H9 (cell line): ENCODE measurements around the gene NDC1. TPM values are rescaled to one million over a fixed set of nuclear protein-coding genes. Genes with fewer than 3 reads are reported as not detected.
"Not testable (repeated sequence)": the region's sequence is repeated elsewhere in the genome, so short reads cannot be mapped to it uniquely, and the experiment has no call there.

Experiments
- DNase-seq: peaks from one replicate; pipeline ENCODE4 v3.0.0-alpha.2; 2017
- H2AFZ ChIP-seq: one replicate; pipeline ENCODE4 v1.6.1; 2013; ENCODE audit warnings: mild to moderate bottlenecking, low read length, control low read depth, moderate library complexity
- H2AK5ac ChIP-seq: 2 replicates; pipeline ENCODE4 v1.6.1; 2013; ENCODE audit warnings: low read length, control low read depth, mixed read lengths; ENCODE audit not compliant: insufficient read length
- H2BK120ac ChIP-seq: one replicate; pipeline ENCODE4 v1.6.1; 2013; ENCODE audit warnings: low read depth, mild to moderate bottlenecking, low read length, control low read depth, inconsistent platforms; ENCODE audit not compliant: poor library complexity, severe bottlenecking
- H2BK12ac ChIP-seq: 2 replicates; pipeline ENCODE4 v1.6.1; 2013; ENCODE audit warnings: low read length, control low read depth, mixed read lengths, low read depth; ENCODE audit not compliant: insufficient read length
- H2BK15ac ChIP-seq: 2 replicates; pipeline ENCODE4 v1.6.1; 2013; ENCODE audit warnings: low read depth, low read length, control low read depth
- H2BK20ac ChIP-seq: one replicate; pipeline ENCODE4 v1.6.1; 2013; ENCODE audit warnings: low read depth, mild to moderate bottlenecking, low read length, control low read depth, inconsistent platforms; ENCODE audit not compliant: poor library complexity, severe bottlenecking
- H2BK5ac ChIP-seq: 2 replicates; pipeline ENCODE4 v1.6.1; 2013; ENCODE audit warnings: low read length, control low read depth, mixed read lengths; ENCODE audit not compliant: insufficient read length
- H3K14ac ChIP-seq: 2 replicates; pipeline ENCODE4 v1.6.1; 2013; ENCODE audit warnings: low read length, control low read depth; ENCODE audit not compliant: insufficient read depth
- H3K18ac ChIP-seq: 2 replicates; pipeline ENCODE4 v1.6.1; 2013; ENCODE audit warnings: low read depth, mild to moderate bottlenecking, mixed read lengths, low read length, control low read depth; ENCODE audit not compliant: insufficient read length
- H3K23ac ChIP-seq: 2 replicates; pipeline ENCODE4 v1.6.1; 2013; ENCODE audit warnings: low read length, control low read depth, mixed read lengths, low read depth; ENCODE audit not compliant: insufficient read length
- H3K23me2 ChIP-seq: 2 replicates; pipeline ENCODE4 v1.6.1; 2013; ENCODE audit warnings: low read depth, mild to moderate bottlenecking, mixed read lengths, low read length, control low read depth; ENCODE audit not compliant: insufficient read length, poor library complexity, severe bottlenecking
- H3K27ac ChIP-seq: 2 replicates; pipeline ENCODE4 v1.5.1; 2013; ENCODE audit warnings: low read length, control low read depth, mixed read lengths, low read depth; ENCODE audit not compliant: insufficient read length
- H3K27me3 ChIP-seq: 2 replicates; pipeline ENCODE4 v1.6.1; 2013; ENCODE audit warnings: low read length, control low read depth, inconsistent platforms; ENCODE audit not compliant: insufficient read depth
- H3K4ac ChIP-seq: 2 replicates; pipeline ENCODE4 v1.6.1; 2013; ENCODE audit warnings: low read depth, mild to moderate bottlenecking, control low read depth, inconsistent platforms, low read length, moderate library complexity
- H3K4me1 ChIP-seq: 2 replicates; pipeline ENCODE4 v1.6.1; 2013; ENCODE audit warnings: low read length, control low read depth, inconsistent platforms; ENCODE audit not compliant: insufficient read depth
- H3K4me2 ChIP-seq: 2 replicates; pipeline ENCODE4 v1.6.1; 2013; ENCODE audit warnings: low read length, control low read depth, mixed read lengths; ENCODE audit not compliant: insufficient read length, insufficient read depth
- H3K56ac ChIP-seq: 2 replicates; pipeline ENCODE4 v1.6.1; 2013; ENCODE audit warnings: low read depth, mild to moderate bottlenecking, mixed read lengths, low read length, control low read depth; ENCODE audit not compliant: insufficient read length
- H3K79me1 ChIP-seq: 2 replicates; pipeline ENCODE4 v1.6.1; 2013; ENCODE audit warnings: low read depth, mild to moderate bottlenecking, moderate library complexity, low read length, control low read depth, inconsistent platforms; ENCODE audit not compliant: insufficient read depth, poor library complexity, severe bottlenecking
- H3K79me2 ChIP-seq: 2 replicates; pipeline ENCODE4 v1.6.1; 2013; ENCODE audit warnings: low read length, control low read depth, inconsistent platforms; ENCODE audit not compliant: insufficient read depth
- H3K9ac ChIP-seq: 2 replicates; pipeline ENCODE4 v1.6.1; 2013; ENCODE audit warnings: low read length, control low read depth, mixed read lengths; ENCODE audit not compliant: insufficient read length; ENCODE audit errors: extremely low read depth
- H3K9me3 ChIP-seq: one replicate; pipeline ENCODE4 v1.6.1; 2013; ENCODE audit warnings: low read depth, low read length, inconsistent platforms; ENCODE audit not compliant: control insufficient read depth
- H3T11ph ChIP-seq: one replicate; pipeline ENCODE4 v1.6.1; 2013; ENCODE audit warnings: mild to moderate bottlenecking, low read length, control low read depth, inconsistent platforms
- H4K20me1 ChIP-seq: one replicate; pipeline ENCODE4 v1.6.1; 2013; ENCODE audit not compliant: control insufficient read depth, insufficient read length, insufficient read depth
- H4K5ac ChIP-seq: 2 replicates; pipeline ENCODE4 v1.6.1; 2013; ENCODE audit warnings: low read depth, mild to moderate bottlenecking, mixed read lengths, low read length, control low read depth; ENCODE audit not compliant: insufficient read length
- H4K8ac ChIP-seq: replicated peaks from 2 replicates; pipeline ENCODE4 v1.6.1; 2013; ENCODE audit warnings: low read length, control low read depth, mixed read lengths, low read depth; ENCODE audit not compliant: insufficient read length
- H4K91ac ChIP-seq: 2 replicates; pipeline ENCODE4 v1.6.1; 2013; ENCODE audit warnings: low read depth, mild to moderate bottlenecking, moderate library complexity, mixed read lengths, low read length, control low read depth; ENCODE audit not compliant: insufficient read length
- H3K27ac Mint-ChIP-seq, 3 experiments: 2 replicates in 2 of 3; 3 replicates in 1 of 3; pipeline ENCODE4 v1.8.0; 2020 to 2021; ENCODE audit warnings: mixed read lengths in 3 of 3, mild to moderate bottlenecking in 1 of 3, moderate library complexity in 1 of 3
- H3K27me3 Mint-ChIP-seq: 2 replicates; pipeline ENCODE4 v1.8.0; 2021; ENCODE audit warnings: low read depth, mild to moderate bottlenecking, moderate library complexity, mixed read lengths
- H3K36me3 Mint-ChIP-seq, 3 experiments: 2 replicates in 2 of 3; 3 replicates in 1 of 3; pipeline ENCODE4 v1.8.0; 2020 to 2021; ENCODE audit warnings: low read depth in 3 of 3, mixed read lengths in 3 of 3; ENCODE audit not compliant: insufficient read depth in 1 of 3
- H3K4me1 Mint-ChIP-seq, 2 experiments: 2 replicates each; pipeline ENCODE4 v1.8.0; 2020; ENCODE audit warnings: mixed read lengths in 2 of 2
- H3K4me3 Mint-ChIP-seq, 2 experiments: 2 replicates in 1 of 2; 3 replicates in 1 of 2; pipeline ENCODE4 v1.8.0; 2020 to 2021; ENCODE audit warnings: mild to moderate bottlenecking in 2 of 2, mixed read lengths in 2 of 2, moderate library complexity in 1 of 2
- H3K9me3 Mint-ChIP-seq, 2 experiments: 2 replicates in 1 of 2; 3 replicates in 1 of 2; pipeline ENCODE4 v1.8.0; 2020; ENCODE audit warnings: mild to moderate bottlenecking in 2 of 2, mixed read lengths in 2 of 2, moderate library complexity in 1 of 2
- WGBS: extraction: QIAGEN DNeasy Blood & Tissue Kit; methylation state at CpG from one replicate; pipeline ENCODE4 v1.1.7; 2013; ENCODE audit warnings: missing lambda C conversion rate, low lambda C conversion rate, mixed read lengths; ENCODE audit not compliant: insufficient read length; ENCODE audit errors: extremely low coverage; 5-methylcytosine and 5-hydroxymethylcytosine counted together
- total RNA-seq: library from RNA; stranded (reverse); gene quantifications from 2 replicates; pipeline ENCODE4 v1.2.1, GENCODE V29; 2021

Gene NDC1
- total RNA-seq, 1 experiment from 2014 or later: 49.3 TPM

DNA sequence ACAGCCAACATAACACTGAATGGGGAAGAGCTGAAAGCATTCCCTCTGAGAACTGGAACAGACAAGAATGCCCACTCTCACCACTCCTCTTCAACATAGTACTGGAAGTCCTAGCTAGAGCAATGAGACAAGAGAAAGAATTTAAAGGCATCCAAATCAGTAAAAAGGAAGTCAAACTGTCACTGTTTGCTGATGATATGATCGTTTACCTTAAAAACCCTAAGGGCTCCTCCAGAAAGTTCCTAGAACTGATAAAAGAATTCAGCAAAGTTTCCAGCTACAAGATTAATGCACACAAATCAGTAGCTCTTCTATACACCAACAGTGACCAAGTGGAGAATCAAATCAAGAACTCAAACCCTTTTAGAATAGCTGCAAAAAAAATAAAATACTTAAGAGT, 22.6 kb downstream of the NDC1 start:
- H3K36me3 Mint-ChIP-seq: peaks cover 81 to 96% (median 91%) of the 10 kb centered on the region in 3 experiments
- not testable (repeated sequence) for H3K9me3 ChIP-seq

More for the DNA sequence above, 22.6 kb downstream of the NDC1 start:
- not testable (repeated sequence) for H3K27me3 ChIP-seq, H3K4me1 ChIP-seq, H2AK5ac ChIP-seq, H3K18ac ChIP-seq, H3K79me1 ChIP-seq, H3K27me3 Mint-ChIP-seq, H3K4me2 ChIP-seq, H2BK5ac ChIP-seq, H3K56ac ChIP-seq, H2BK15ac ChIP-seq, H3T11ph ChIP-seq, H3K9ac ChIP-seq, H4K20me1 ChIP-seq, H3K14ac ChIP-seq, H3K79me2 ChIP-seq, H4K8ac ChIP-seq, H2BK12ac ChIP-seq, H3K23ac ChIP-seq, H3K4me3 Mint-ChIP-seq, H3K4ac ChIP-seq, H2BK20ac ChIP-seq, H2AFZ ChIP-seq, H4K91ac ChIP-seq, H3K9me3 Mint-ChIP-seq, H4K5ac ChIP-seq, H3K23me2 ChIP-seq, H2BK120ac ChIP-seq, DNase-seq, H3K27ac ChIP-seq
- Mint-ChIP-seq H3K27ac (peak overlapping the region in 1 of 3 experiments; percentile 74; a peak in 1 of 7 replicates), H3K4me1 (peaks cover 14 to 22% of the 10 kb centered on the region in 2 experiments)
- no CpG with 5 or more reads among the region's 1 CpG for WGBS
